Pancreas (tissue), 10 donors: Measurements from ENCODE around the gene TTI1. TPM values are rescaled to one million over a fixed set of nuclear protein-coding genes. Genes with fewer than 3 reads are reported as not detected.

ENCODE experiments used
- ATAC-seq, 4 donors: fragments of 200-7000 bp; cut with Tn5 transposase; one replicate each; pipeline versions ENCODE4 v1.8.0 to v1.9.1; 2020; ENCODE audit warnings: mild to moderate bottlenecking in 4 of 4, moderate library complexity in 4 of 4
- DNase-seq, 6 donors: peaks; one replicate each; pipeline ENCODE4 v3.0.0-alpha.2; 2020
- FAIRE-seq: peaks from 2 replicates; lab custom pipeline; 2012; peaks lifted over from hg19 to GRCh38; lab: Jason Lieb, UNC
- H3K27ac ChIP-seq, 4 donors: fragments of 200-600 bp; sonication (generic); 1 replicate in 3 of 4; 2 replicates in 1 of 4; pipeline versions ENCODE4 v1.5.0 to v1.8.0; 2020
- H3K27me3 ChIP-seq, 4 donors: fragments of 200-600 bp; one replicate each; pipeline ENCODE4 v1.8.0; 2021
- H3K36me3 ChIP-seq, 3 donors: fragments of 200-600 bp; sonication (generic) in 1 of 3; one replicate each; pipeline versions ENCODE4 v1.5.0 to v1.8.0; 2020 to 2021
- H3K4me1 ChIP-seq, 3 donors: fragments of 200-600 bp; one replicate each; pipeline ENCODE4 v1.8.0; 2021
- H3K4me3 ChIP-seq, 4 donors: fragments of 200-600 bp; sonication (generic) in 2 of 4; one replicate each; pipeline versions ENCODE4 v1.5.0 to v1.8.0; 2020 to 2021
- H3K9me3 ChIP-seq, 4 donors: fragments of 200-600 bp; one replicate each; pipeline ENCODE4 v1.8.0; 2021
- CTCF ChIP-seq, 4 donors: fragments of 200-600 bp; sonication (generic) in 3 of 4; IDR thresholded peaks; one replicate each; pipeline versions ENCODE4 v1.5.0 to v1.8.0; 2021; ENCODE audit warnings: antibody characterized with exemption in 4 of 4
- WGBS, 2 donors: extraction: QIAGEN DNeasy Blood & Tissue Kit; methylation state at CpG; one replicate each; pipeline ENCODE4 v1.1.7; 2013; 5-methylcytosine and 5-hydroxymethylcytosine counted together
- intact Hi-C, 3 donors: fragments of 100-400 bp; cut with DNase I; formaldehyde crosslinking; loops; one replicate each; pipeline versions ENCODE4 v1.11.1 to v1.14.2; 2022
- polyA plus RNA-seq, 2 donors: library from polyadenylated mRNA; stranded (reverse); fragments of 200-250 nt; gene quantifications; one replicate each; pipeline ENCODE4 v1.2.3, GENCODE V29; 2013
- total RNA-seq, 6 donors: library from RNA; stranded (reverse); fragmentation: NEBNext Ultra II Directional in 4 of 6; extraction: Animal tissue kit (Norgen Biotek cat#: 25700) in 4 of 6; gene quantifications; one replicate each; pipeline versions ENCODE4 v1.2.1 to v1.2.4, GENCODE V29; 2021 to 2023
- donor health status: healthy with polysubstance abuse.
- donor health status: DM: no; HTN: no; CAD: no; lungs with moderate emphysema.
- donor health status: DM: no; HTN: no; CAD: no.
- donor health status: control.
- donor health status: control.
- donor health status: Bipolar disorder and iron deficiency.
- donor health status: DM: yes; HTN: yes; CAD: no.
- donor health status: DM: no; HTN: no; CAD: no.
- donor health status: DM: no; HTN: no; CAD: no.
- donor health status: DM: yes; HTN: yes; CAD: no.

The TTI1 gene
- total and polyA plus RNA-seq, 8 donors, result 10.1 to 18.0 (median 11.2) TPM

- peak overlapping the region in 1 of 4 donors; percentile 15 for H3K27ac ChIP-seq
- peak in 3 of 4 donors; percentile 51 to 67 (median 56) for ATAC-seq
- intact Hi-C loops, result no loop called here
- no peak overlapping the region for H3K4me3 ChIP-seq
- H3K27me3 ChIP-seq, result no peaks in the 10 kb centered on the region
- DNase-seq, result no peak
- no peaks in the 10 kb centered on the region for H3K9me3 ChIP-seq
- WGBS, 2 donors, result 46 to 48% methylated on average over 5 of the region's 5 CpGs
- H3K4me1 ChIP-seq, result peaks cover 0 to 17% (median 9%) of the 10 kb centered on the region in 3 donors
- peaks cover 0 to 3% (median 0%) of the 10 kb centered on the region in 3 donors for H3K36me3 ChIP-seq
- TF ChIP-seq CTCF (IDR thresholded peaks at IDR 0.05), result no peak
- no peak for FAIRE-seq
These were observed 9.9 kb downstream of the TTI1 start for GRCh38 chr20:38023181-38024001.

GRCh38 chr20:38021087-38021772 is 12.0 kb downstream of the TTI1 start:
- Histone ChIP-seq H3K27me3 (no peaks in the 10 kb centered on the region), H3K4me1 (peaks cover 0 to 17% (median 9%) of the 10 kb centered on the region in 3 donors), H3K4me3 (no peak overlapping the region), H3K9me3 (no peaks in the 10 kb centered on the region), H3K27ac (no peak overlapping the region), H3K36me3 (peaks cover 0 to 9% (median 0%) of the 10 kb centered on the region in 3 donors)
- intact Hi-C loops, result no loop called here
- DNase-seq (no peak), ATAC-seq (no peak), FAIRE-seq (no peak)
- TF ChIP-seq CTCF (IDR thresholded peaks at IDR 0.05), result no peak
- 80 to 81% methylated on average over 2 of the region's 2 CpGs for WGBS, 2 donors

- no peaks in the 10 kb centered on the region for H3K27me3 ChIP-seq
- H3K36me3 ChIP-seq, result peaks cover 0 to 9% (median 0%) of the 10 kb centered on the region in 3 donors
- DNase-seq (no peak), ATAC-seq (no peak), FAIRE-seq (no peak)
- H3K27ac ChIP-seq, result no peak overlapping the region
- no peaks in the 10 kb centered on the region for H3K9me3 ChIP-seq
- intact Hi-C loops, result no loop called here
- H3K4me3 ChIP-seq, result no peak overlapping the region
- TF ChIP-seq CTCF (IDR thresholded peaks at IDR 0.05), result no peak
- peaks cover 0 to 4% (median 2%) of the 10 kb centered on the region in 3 donors for H3K4me1 ChIP-seq
- WGBS, 2 donors, result 93 to 97% methylated on average over 2 of the region's 2 CpGs
These were observed 14.9 kb downstream of the TTI1 start for GRCh38 chr20:38018385-38018784.

GRCh38 chr20:38017959-38018358 is 15.3 kb downstream of the TTI1 start:
- Histone ChIP-seq H3K36me3 (peaks cover 0 to 10% (median 0%) of the 10 kb centered on the region in 3 donors), H3K27ac (no peak overlapping the region), H3K27me3 (no peaks in the 10 kb centered on the region), H3K4me3 (no peak overlapping the region), H3K9me3 (no peaks in the 10 kb centered on the region), H3K4me1 (no peaks in the 10 kb centered on the region)
- intact Hi-C loops, result no loop called here
- DNase-seq, result no peak
- no peak for FAIRE-seq
- WGBS, 2 donors, result 96 to 100% methylated on average over 1 of the region's 1 CpG
- ATAC-seq, result no peak
- TF ChIP-seq CTCF (IDR thresholded peaks at IDR 0.05), result no peak
